K562 (cell line): ENCODE results near the gene BRD3OS. TPM values are rescaled to one million over a fixed set of nuclear protein-coding genes. Genes with fewer than 3 reads are reported as not detected.

Experiments used
- ATAC-seq: fragments of 200-7000 bp; cut with Tn5 transposase; 3 replicates; pipeline ENCODE4 v1.9.1; 2020; ENCODE audit warnings: moderate library complexity
- BruUV-seq: library from RNA; stranded (reverse); fragments of 400-500 nt; replicated peaks from 2 replicates; lab custom pipeline; 2021; lab: Mats Ljungman, UMichigan
- CTCF ChIA-PET: fragments of 300-600 bp; formaldehyde crosslinking; extraction: SDS; loops from one replicate; lab custom pipeline; 2021; ENCODE audit warnings: low intra/inter-chr PET ratio; lab: Yijun Ruan, JAX
- POLR2A ChIA-PET: fragments of 300-600, 350-650 bp; sonication (Branson Sonifier 250); formaldehyde crosslinking; extraction: SDS; loops from one replicate; lab custom pipeline; 2021; ENCODE audit warnings: antibody characterized with exemption, inconsistent platforms; lab: Yijun Ruan, JAX
- DNase-seq, 4 experiments: peaks; one replicate each; pipeline versions ENCODE4 v3.0.0 to v3.0.0-alpha.2; 2011 to 2018; ENCODE audit warnings: low spot score in 3 of 4, mixed read lengths in 3 of 4; ENCODE audit errors: extremely low read depth in 1 of 4
- FAIRE-seq: peaks from 2 replicates; lab custom pipeline; 2011; peaks lifted over from hg19 to GRCh38; lab: Jason Lieb, UNC
- H2AFZ ChIP-seq: 2 replicates; pipeline ENCODE4 v1.6.0; 2011; ENCODE audit warnings: low read depth, low read length, control low read depth, inconsistent platforms
- H3K27ac ChIP-seq: fragments of 200-600 bp; 3 replicates; pipeline ENCODE4 v1.8.0; 2011; ENCODE audit warnings: low read depth, mild to moderate bottlenecking, control low read depth, inconsistent platforms, low read length, moderate library complexity, mixed read lengths; ENCODE audit errors: extremely low read depth
- H3K27me3 ChIP-seq, 2 experiments: fragments of 300-600 bp in 1 of 2; 2 replicates in 1 of 2; 3 replicates in 1 of 2; pipeline versions ENCODE4 v1.6.0 to v1.8.0; 2011; ENCODE audit warnings: inconsistent platforms in 2 of 2, low read length in 2 of 2, mild to moderate bottlenecking in 1 of 2, mixed read lengths in 1 of 2, moderate library complexity in 1 of 2; ENCODE audit not compliant: control insufficient read depth in 2 of 2, insufficient read depth in 2 of 2
- H3K36me3 ChIP-seq: fragments of 300-600 bp; 3 replicates; pipeline ENCODE4 v1.8.0; 2011; ENCODE audit warnings: mild to moderate bottlenecking, low read length, inconsistent platforms; ENCODE audit not compliant: control insufficient read depth, insufficient read depth
- H3K4me1 ChIP-seq, 2 experiments: fragments of 200-600 bp in 1 of 2; replicated peaks in 1 of 2; 2 replicates in 1 of 2; 3 replicates in 1 of 2; pipeline versions ENCODE4 v1.5.1 to v1.8.0; 2011; ENCODE audit warnings: inconsistent platforms in 2 of 2, low read length in 2 of 2, mild to moderate bottlenecking in 1 of 2, mixed read lengths in 1 of 2, moderate library complexity in 1 of 2; ENCODE audit not compliant: control insufficient read depth in 2 of 2, insufficient read depth in 2 of 2
- H3K4me2 ChIP-seq: 2 replicates; pipeline ENCODE4 v1.6.1; 2011; ENCODE audit warnings: low read length, control low read depth, inconsistent platforms, mixed read lengths; ENCODE audit not compliant: insufficient read depth
- H3K4me3 ChIP-seq: fragments of 200-600 bp; sonication (generic), shearing (Covaris generic); 2 replicates; pipeline ENCODE4 v1.5.1; 2016; ENCODE audit warnings: control low read depth, inconsistent platforms
- H3K79me2 ChIP-seq: fragments of 200-600 bp; 3 replicates; pipeline ENCODE4 v1.8.0; 2011; ENCODE audit warnings: low read length, inconsistent platforms; ENCODE audit not compliant: control insufficient read depth, insufficient read depth
- H3K9ac ChIP-seq, 2 experiments: 2 replicates each; pipeline versions ENCODE4 v1.6.0 to v1.6.1; 2011; ENCODE audit warnings: low read depth in 2 of 2, low read length in 2 of 2, control low read depth in 1 of 2, inconsistent platforms in 1 of 2, mild to moderate bottlenecking in 1 of 2, mixed read lengths in 1 of 2; ENCODE audit not compliant: insufficient read depth in 1 of 2
- H3K9me1 ChIP-seq: one replicate; pipeline ENCODE4 v1.6.0; 2011; ENCODE audit warnings: inconsistent platforms, mild to moderate bottlenecking, low read length, moderate library complexity; ENCODE audit not compliant: control insufficient read depth, insufficient read depth
- H3K9me3 ChIP-seq: replicated peaks from 2 replicates; pipeline ENCODE4 v1.5.1; 2011; ENCODE audit warnings: low read depth, low read length, inconsistent platforms; ENCODE audit not compliant: control insufficient read depth, insufficient read depth
- H4K20me1 ChIP-seq: replicated peaks from 2 replicates; pipeline ENCODE4 v1.6.1; 2011; ENCODE audit warnings: low read length, inconsistent platforms, mixed read lengths; ENCODE audit not compliant: control insufficient read depth, insufficient read depth
- GTF2F1 ChIP-seq: IDR thresholded peaks from 2 replicates; pipeline ENCODE4 v1.6.1; 2011; ENCODE audit warnings: low read depth, low read length, improper control_type of control experiment
- RBFOX2 ChIP-seq: fragments of 200-400 bp; formaldehyde crosslinking; IDR thresholded peaks from 2 replicates; pipeline ENCODE4 v1.6.1; 2017; ENCODE audit warnings: low read depth, mild to moderate bottlenecking, low read length, moderate library complexity
- TAL1 ChIP-seq: fragments of 450-650 bp; IDR thresholded peaks from 2 replicates; pipeline ENCODE4 v1.6.1; 2016; ENCODE audit warnings: mild to moderate bottlenecking
- ZNF232 ChIP-seq: sonication (generic); formaldehyde crosslinking; IDR thresholded peaks from 2 replicates; pipeline ENCODE4 v1.8.0; 2022; ENCODE audit warnings: mild to moderate bottlenecking, missing genetic modification reagents
- WGBS: fragments of 100-300 bp; shearing (Covaris generic); methylation state at CpG from one replicate; pipeline ENCODE4 v1.1.6; 2016; ENCODE audit warnings: low coverage, mixed read lengths; ENCODE audit not compliant: insufficient coverage; ENCODE audit errors: missing lambda C conversion rate; 5-methylcytosine and 5-hydroxymethylcytosine counted together
- in situ Hi-C: fragments of 300-500 bp; cut with MboI; formaldehyde crosslinking; loops from 4 replicates; pipeline ENCODE4 v1.15.0; 2018; ENCODE audit warnings: inconsistent platforms, mixed read lengths
- intact Hi-C: fragments of 100-400 bp; cut with micrococcal nuclease; formaldehyde crosslinking; loops from 2 replicates; pipeline ENCODE4 v1.14.2; 2022
- polyA plus RNA-seq, 8 experiments: library from polyadenylated mRNA; depleted of rRNA in 4 of 8; stranded (reverse) in 5 of 8; unstranded in 3 of 8; fragments of >200 nt; fragmentation: Nextera tagmentation in 2 of 8; fragmentation: Illumina TruSeq in 1 of 8; extraction: Ambion mirVana in 2 of 8; extraction: Trizol in 1 of 8; gene quantifications; 2 replicates each; pipeline versions ENCODE4 v1.2.1 to v1.2.3, GENCODE V29; 2011 to 2014; ENCODE audit warnings: inconsistent platforms in 1 of 8, missing spikeins in 1 of 8
- total RNA-seq, 7 experiments: library from RNA; depleted of rRNA in 6 of 7; stranded (reverse); fragments of >200 nt in 6 of 7; fragmentation: Illumina TruSeq in 2 of 7; extraction: Trizol in 2 of 7; gene quantifications; 2 replicates each; pipeline versions ENCODE4 v1.2.1 to v1.2.3, GENCODE V29; 2011 to 2021; ENCODE audit warnings: low replicate concordance in 1 of 7
- TF ChIP-seq, protein P1 (sequence below): sonication (generic); formaldehyde crosslinking; IDR thresholded peaks from 2 replicates; pipeline ENCODE4 v1.8.0; 2023; ENCODE audit warnings: mild to moderate bottlenecking, missing genetic modification reagents
- TF ChIP-seq, protein P2 (sequence below): fragments of 150-350 bp; IDR thresholded peaks from 2 replicates; pipeline ENCODE4 v1.6.1; 2014; ENCODE audit warnings: low read depth, mild to moderate bottlenecking, low read length, borderline replicate concordance
- TF ChIP-seq, protein P3 (sequence below): fragments of 450-650 bp; IDR thresholded peaks from 2 replicates; pipeline ENCODE4 v1.6.1; 2016; ENCODE audit warnings: borderline replicate concordance

BRD3OS gene
- total and polyA plus RNA-seq, 9 of the 15 experiments (the other 6 are each of a cell fraction or from before 2014, with no cell fraction given) = 1.1 to 8.7 (median 5.9) TPM

DNA sequence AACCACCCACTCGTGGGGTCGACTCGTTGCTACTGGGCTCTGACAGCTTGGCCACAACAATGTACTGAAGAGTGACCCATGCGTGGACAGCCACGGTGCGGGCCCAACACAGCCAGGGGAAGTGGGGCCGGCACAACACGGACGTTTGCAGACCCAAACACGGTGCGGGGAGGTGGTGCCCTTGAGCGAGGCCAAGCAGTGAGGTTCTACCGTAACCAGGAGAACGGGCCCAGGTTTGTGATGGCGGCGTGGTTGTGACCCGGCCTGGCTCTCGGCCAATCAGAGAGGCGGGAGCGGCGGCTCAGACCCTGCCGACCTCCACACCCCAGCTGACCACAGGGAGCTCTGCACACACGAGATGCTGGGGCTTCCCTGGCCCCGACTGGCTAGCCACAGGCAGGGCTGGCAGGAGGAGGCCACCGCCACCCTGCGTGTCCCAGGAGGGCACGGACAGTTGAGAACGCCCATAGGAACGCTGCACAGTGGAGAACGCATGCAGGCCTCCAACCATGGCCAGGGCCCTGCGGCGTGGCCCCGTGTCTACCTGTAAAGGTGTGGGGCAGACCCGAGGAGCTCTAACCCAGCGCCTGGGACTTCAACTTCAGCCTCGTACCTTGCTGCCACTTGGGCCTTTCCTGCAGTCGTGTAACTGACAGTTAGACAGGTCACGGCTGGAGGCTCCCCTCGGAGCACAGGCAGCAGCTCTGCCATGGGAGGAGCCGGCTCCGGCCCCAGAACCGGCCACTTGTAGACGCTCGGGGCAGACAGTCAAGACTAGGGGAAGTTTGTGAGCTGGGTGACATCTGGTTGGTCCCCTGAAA is 28.9 kb downstream of the BRD3OS start:
- ATAC-seq = no peak
- no peak for DNase-seq

More for the DNA sequence above, 28.9 kb downstream of the BRD3OS start:
- Histone ChIP-seq H3K27ac (no peak overlapping the region), H3K9me3 (no peaks in the 10 kb centered on the region), H3K36me3 (peaks cover 35% of the 10 kb centered on the region; the same call in 1 of the 3 replicates), H3K4me3 (no peak overlapping the region), H3K4me2 (no peak overlapping the region), H3K79me2 (peaks cover 23% of the 10 kb centered on the region), H3K27me3 (no peaks in the 10 kb centered on the region), H4K20me1 (peaks cover 21% of the 10 kb centered on the region), H3K4me1 (peaks cover 0 to 57% of the 10 kb centered on the region in 2 experiments; a peak in 2 of 5 replicates), H2AFZ (no peak overlapping the region), H3K9me1 (no peaks in the 10 kb centered on the region), H3K9ac (peak overlapping the region in 1 of 2 experiments; percentile 45; a peak in 1 of 4 replicates)
- intact Hi-C loops = no loop called here
- TF ChIP-seq RBFOX2 (peak; percentile 33; the same call in 1 of the 2 replicates), TAL1 (no peak), ZNF232 (CRISPR knock-in tag) (no peak), GTF2F1 (no peak)
- TF ChIP-seq, protein P1, sequence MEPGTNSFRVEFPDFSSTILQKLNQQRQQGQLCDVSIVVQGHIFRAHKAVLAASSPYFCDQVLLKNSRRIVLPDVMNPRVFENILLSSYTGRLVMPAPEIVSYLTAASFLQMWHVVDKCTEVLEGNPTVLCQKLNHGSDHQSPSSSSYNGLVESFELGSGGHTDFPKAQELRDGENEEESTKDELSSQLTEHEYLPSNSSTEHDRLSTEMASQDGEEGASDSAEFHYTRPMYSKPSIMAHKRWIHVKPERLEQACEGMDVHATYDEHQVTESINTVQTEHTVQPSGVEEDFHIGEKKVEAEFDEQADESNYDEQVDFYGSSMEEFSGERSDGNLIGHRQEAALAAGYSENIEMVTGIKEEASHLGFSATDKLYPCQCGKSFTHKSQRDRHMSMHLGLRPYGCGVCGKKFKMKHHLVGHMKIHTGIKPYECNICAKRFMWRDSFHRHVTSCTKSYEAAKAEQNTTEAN (CRISPR knock-in tag) = no peak
- TF ChIP-seq, protein P2, sequence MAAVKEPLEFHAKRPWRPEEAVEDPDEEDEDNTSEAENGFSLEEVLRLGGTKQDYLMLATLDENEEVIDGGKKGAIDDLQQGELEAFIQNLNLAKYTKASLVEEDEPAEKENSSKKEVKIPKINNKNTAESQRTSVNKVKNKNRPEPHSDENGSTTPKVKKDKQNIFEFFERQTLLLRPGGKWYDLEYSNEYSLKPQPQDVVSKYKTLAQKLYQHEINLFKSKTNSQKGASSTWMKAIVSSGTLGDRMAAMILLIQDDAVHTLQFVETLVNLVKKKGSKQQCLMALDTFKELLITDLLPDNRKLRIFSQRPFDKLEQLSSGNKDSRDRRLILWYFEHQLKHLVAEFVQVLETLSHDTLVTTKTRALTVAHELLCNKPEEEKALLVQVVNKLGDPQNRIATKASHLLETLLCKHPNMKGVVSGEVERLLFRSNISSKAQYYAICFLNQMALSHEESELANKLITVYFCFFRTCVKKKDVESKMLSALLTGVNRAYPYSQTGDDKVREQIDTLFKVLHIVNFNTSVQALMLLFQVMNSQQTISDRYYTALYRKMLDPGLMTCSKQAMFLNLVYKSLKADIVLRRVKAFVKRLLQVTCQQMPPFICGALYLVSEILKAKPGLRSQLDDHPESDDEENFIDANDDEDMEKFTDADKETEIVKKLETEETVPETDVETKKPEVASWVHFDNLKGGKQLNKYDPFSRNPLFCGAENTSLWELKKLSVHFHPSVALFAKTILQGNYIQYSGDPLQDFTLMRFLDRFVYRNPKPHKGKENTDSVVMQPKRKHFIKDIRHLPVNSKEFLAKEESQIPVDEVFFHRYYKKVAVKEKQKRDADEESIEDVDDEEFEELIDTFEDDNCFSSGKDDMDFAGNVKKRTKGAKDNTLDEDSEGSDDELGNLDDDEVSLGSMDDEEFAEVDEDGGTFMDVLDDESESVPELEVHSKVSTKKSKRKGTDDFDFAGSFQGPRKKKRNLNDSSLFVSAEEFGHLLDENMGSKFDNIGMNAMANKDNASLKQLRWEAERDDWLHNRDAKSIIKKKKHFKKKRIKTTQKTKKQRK = no peak
- TF ChIP-seq, protein P3, sequence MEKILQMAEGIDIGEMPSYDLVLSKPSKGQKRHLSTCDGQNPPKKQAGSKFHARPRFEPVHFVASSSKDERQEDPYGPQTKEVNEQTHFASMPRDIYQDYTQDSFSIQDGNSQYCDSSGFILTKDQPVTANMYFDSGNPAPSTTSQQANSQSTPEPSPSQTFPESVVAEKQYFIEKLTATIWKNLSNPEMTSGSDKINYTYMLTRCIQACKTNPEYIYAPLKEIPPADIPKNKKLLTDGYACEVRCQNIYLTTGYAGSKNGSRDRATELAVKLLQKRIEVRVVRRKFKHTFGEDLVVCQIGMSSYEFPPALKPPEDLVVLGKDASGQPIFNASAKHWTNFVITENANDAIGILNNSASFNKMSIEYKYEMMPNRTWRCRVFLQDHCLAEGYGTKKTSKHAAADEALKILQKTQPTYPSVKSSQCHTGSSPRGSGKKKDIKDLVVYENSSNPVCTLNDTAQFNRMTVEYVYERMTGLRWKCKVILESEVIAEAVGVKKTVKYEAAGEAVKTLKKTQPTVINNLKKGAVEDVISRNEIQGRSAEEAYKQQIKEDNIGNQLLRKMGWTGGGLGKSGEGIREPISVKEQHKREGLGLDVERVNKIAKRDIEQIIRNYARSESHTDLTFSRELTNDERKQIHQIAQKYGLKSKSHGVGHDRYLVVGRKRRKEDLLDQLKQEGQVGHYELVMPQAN = no peak
- no TSS peak for BruUV-seq
- ChIA-PET CTCF (no interaction called here), POLR2A (no interaction called here)
- in situ Hi-C loops = no loop called here
- WGBS = 92% methylated on average over 21 of the region's 44 CpGs
- no peak for FAIRE-seq
